GM21825 (cell line): ENCODE measurements around the gene SENP2.
"Not testable (repeated sequence)": the region's sequence is repeated elsewhere in the genome, so short reads cannot be mapped to it uniquely, and the experiment has no call there.

Experiments used
- ATAC-seq: cut with Tn5 transposase; IDR thresholded peaks from one replicate; pipeline ENCODE4 v1.9.1; 2021; ENCODE audit warnings: mild to moderate bottlenecking, moderate library complexity; ENCODE audit not compliant: unreplicated experiment

The SENP2 gene

GRCh38 chr3:185647134-185647879, 61.2 kb downstream of the SENP2 start:
- no peak for ATAC-seq

DNA sequence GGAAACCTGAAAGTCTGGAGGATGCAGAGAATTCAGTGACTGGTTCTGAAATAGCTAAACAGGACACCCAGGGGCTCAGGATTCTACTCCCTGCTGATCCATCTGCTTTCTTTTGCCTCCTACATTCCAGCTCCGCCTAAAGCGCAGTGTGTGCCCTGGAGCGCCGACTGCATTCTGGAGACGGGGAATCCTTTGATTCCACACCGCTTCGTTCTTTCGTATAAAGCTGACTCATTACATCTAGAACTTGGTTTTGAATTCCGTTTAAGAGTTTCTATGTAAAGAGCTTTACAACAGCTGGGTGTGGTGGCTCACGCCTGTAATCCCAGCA, 61.8 kb downstream of the SENP2 start:
- ATAC-seq: no peak

- no peak for ATAC-seq
Observed at GRCh38 chr3:185648396-185648795, 62.3 kb downstream of the SENP2 start.

GRCh38 chr3:185649414-185649813, 63.3 kb downstream of the SENP2 start:
- ATAC-seq: no peak

DNA sequence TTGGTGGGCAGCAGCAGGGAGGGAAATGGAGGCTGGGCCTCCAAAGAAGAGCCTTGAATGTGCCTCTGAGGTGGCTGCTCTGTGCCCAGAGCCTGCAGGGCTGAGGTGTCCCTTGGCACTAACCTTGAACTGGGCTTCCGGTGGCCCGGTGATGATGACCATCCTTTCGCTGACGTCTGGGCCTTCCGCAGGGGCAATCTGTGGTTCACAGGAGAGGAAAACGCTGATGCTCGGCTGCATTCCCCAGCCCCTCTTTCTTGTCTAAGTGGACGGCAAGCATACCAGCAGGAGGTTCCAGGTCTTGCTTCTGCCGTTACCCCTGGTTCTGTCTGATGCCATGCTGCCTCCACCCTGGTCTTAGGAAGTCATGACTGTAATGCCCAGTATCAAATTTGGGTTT, 65.9 kb downstream of the SENP2 start:
- ATAC-seq: no peak

DNA sequence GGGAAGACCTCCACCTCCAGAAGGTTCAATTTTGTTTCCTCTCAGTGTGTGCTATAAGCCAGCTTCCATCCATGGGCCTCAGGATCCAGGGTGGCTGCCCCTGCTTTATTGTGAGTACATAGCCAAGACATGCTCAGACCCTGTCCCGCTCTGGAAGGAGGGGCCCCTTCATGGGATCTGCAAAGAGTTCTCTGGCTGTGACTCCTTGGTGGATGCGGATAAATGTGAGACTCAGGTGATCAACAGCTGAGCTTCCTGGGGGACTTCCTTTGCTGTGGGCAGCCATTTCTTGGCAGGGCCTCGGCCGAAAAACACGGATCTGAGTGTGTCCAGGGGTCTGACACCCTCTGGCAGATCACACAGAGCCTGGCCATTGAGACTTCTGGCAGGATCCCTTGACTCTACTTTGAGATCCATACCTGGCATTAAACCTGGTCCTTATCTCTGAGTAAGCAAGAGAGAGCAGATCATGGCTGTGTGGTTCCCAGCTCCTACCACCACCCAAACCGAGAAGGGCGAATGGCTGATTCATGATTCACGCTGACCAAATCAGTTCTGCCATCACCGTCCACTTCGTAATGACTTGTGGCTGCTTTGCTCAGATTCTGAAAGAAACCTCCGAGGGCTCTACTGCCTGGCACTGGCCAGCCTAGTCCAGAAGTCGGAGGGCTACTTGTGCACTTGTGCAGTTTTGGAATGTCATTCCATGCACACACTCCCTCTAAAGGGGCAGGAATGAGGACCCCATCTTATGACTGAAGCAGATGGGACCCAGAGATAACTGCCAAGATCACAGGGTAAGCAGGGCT, 68.1 kb downstream of the SENP2 start:
- no peak for ATAC-seq

DNA sequence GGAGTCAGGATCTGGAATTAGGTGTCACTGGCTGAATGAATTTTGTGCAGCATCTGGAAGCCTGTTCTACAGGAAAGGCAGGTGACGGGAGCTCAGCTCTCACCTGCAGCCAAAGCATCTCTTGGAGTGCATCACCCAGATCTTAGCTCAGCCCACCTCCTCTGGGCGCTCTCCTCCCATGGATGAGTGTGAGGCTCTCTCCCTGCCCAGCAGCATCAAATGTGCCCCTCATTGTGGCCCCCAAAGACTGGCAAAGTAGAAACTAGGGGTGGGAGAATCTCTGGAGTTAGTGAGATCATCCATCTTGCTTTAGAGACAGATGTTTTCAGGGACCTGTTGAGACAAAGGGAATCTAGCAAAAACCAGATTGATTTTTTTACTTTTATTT, 68.7 kb downstream of the SENP2 start:
- ATAC-seq: no peak

- no peak for ATAC-seq
Observed at GRCh38 chr3:185655426-185656320, 69.6 kb downstream of the SENP2 start.

DNA sequence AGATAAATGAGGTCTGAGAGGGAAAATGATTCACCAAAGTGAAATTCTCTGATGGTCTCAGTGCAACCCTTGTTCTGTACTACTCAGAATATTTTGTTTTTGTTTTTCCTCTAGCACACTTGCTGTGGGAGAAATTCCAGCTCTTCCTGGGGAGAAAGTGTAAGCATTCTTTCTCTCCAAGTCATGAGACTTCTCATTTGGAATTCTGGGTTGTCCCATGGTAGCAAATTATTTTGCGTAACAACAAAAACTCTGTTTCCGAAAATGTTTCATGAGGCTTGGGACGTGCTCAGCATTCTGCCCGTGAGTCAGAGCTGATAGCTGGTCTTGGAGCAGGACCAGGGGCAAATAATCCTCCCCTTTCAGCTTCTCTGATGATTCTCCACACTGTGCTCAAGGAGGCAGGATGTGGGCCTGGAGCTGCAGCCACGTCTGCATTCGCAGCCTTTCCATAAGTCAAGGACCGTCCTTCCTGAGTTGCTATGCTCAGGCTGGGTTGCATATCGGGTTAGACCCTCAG, 70.3 kb downstream of the SENP2 start:
- ATAC-seq: no peak

DNA sequence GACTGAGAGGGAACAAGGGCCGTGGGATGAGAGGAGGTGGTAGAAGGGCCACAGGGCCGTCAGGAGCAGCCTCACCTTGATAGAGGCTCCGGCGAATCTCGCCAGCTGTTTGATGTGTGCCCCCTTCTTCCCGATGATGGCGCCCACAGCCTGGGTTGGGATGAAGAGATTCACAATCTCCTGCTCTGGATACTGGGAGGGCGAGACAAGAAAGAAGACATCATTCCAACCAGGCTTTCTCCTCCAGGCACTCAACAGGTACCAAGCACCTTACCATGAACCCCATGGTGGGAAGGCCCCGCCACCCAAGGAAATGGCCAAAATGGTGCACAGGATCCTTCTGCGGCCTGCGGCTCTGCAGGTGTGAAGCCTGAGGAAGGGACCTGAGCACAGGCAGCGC, 71.1 kb downstream of the SENP2 start:
- ATAC-seq: no peak

GRCh38 chr3:185657691-185658503, 71.8 kb downstream of the SENP2 start:
- ATAC-seq: no peak

GRCh38 chr3:185658504-185658912, 72.4 kb downstream of the SENP2 start:
- ATAC-seq: no peak

DNA sequence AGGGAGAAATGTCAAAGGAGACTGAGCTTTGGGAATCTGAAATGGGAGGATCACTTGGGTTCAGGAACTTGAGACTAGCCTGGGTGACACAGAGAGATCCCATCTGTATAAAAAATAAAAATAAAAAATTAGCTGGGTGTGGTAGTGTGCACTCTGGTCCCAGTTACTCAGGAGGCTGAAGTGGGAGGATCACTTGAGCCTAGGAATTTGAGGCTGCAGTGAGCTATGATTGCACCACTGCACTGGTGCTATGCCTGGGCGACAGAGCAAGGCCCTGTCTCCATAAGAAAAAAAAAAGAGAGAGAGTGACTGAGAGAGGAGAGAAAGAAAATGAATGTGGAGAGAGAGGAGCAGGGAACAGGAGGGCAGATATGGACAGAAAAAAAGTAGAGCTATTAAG, 72.8 kb downstream of the SENP2 start:
- ATAC-seq: no peak

- no peak for ATAC-seq
Observed at GRCh38 chr3:185659942-185660921, 74.1 kb downstream of the SENP2 start.

DNA sequence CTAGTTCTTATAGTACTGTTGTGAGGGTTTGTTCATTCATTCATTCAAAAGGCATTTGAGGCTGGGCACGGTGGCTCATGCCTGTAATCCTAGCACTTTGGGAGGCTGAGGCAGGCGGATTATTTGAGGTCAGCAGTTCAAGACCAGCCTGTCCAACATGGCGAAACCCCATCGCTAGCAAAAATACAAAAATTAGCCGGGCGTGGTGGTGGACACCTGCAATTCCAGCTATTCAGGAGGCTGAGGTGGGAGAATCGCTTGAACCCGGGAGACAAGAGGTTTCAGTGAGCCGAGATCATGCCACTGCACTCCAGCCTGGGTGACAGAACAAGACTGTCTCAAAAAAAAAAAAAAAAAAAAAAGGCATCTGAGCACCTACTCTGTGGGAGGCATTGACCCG, 75.2 kb downstream of the SENP2 start:
- not testable (repeated sequence) for ATAC-seq

GRCh38 chr3:185661772-185662171, 75.7 kb downstream of the SENP2 start:
- ATAC-seq: no peak

DNA sequence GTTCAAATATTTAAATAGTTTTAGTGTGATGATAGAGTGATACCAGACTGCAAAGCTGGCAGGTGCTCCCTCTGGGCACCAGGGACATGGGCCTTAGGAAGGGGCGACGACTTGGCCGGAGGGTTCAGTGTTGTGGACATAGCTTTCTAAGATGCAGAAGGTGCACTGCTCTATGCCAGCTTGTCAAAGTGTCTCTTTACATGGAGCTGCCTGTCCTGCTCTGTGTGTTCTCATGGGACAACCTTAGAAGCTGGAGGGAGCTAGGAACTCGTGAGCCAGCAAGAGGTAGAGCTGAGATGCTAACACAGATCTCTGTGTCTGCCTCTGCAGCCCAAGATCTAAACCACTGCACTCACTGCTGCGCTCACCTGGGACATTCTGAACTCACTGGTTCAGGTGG, 77.8 kb downstream of the SENP2 start:
- ATAC-seq: no peak

DNA sequence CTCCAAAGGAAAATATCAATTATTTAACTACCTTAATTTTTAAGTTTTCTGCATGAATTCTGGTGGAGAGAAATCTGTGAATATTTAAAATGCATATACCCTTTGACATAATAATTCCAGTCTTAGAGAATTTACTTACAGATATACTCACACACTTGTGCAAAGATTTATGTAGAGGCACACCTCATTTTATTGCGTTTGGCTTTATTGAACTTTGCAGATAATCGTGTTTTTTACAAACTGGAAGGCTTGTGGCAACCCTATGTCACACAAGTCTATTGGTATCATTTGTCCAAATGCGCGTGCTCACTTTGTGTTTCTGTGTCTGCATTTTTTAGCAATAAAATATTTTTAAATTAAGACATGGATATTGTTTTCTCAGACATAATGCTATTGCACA, 81.5 kb downstream of the SENP2 start:
- ATAC-seq: no peak

DNA sequence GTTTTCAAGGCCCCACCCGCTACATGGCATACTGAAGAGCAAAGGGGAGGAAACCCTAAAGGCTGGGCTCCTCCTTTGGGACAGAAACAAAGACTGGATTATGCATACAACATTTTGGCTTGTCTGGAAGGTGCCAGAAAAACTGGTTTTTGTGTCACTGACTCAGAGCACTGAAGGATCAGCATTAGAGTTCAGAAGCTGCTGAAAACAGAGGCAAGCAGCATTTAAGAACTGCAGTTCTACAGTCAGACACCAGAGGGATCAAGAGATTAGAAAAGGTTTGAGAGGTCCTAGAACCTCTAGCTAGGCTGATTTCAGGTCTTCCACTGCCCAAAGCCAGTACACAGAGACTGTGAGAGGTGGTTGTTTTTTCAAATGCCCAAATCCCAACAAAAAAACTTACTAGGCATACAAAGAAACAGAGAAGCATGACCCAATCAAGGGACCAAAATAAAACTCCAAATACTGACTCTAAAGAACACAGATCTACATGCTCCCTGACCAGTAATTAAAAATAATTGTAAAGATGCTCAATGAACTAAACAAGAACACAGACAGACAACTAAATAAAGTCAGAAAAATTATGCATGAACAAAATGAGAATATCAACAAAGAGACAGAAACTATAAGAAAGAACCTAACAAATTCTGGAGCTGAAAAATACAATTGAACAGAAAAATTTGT, 91.2 kb downstream of the SENP2 start:
- ATAC-seq: no peak
